NCI-H1694 treated with DMSO at 0.1 percent for 48 hours (cell line): ENCODE data around the gene SYNCRIP.
"Not testable (repeated sequence)": the region's sequence is repeated elsewhere in the genome, so short reads cannot be mapped to it uniquely, and the experiment has no call there.

Experiments
- DNase-seq: peaks from one replicate; lab custom pipeline; 2025; lab: John Stamatoyannopoulos, UW

The SYNCRIP gene

GRCh38 chr6:85642774-85643536, at the start of gene SYNCRIP:
TSS of gene SYNCRIP (minus strand) at chr6:85642886. CDS start at chr6:85641439, 1,447 bp downstream.
- DNase-seq, result peak; percentile 91

- DNase-seq, result no peak
Observed at GRCh38 chr6:85691478-85691877, 48.8 kb upstream of the SYNCRIP start.

GRCh38 chr6:85690071-85690470, 47.4 kb upstream of the SYNCRIP start:
- DNase-seq, result no peak

GRCh38 chr6:85685713-85686112, 43.0 kb upstream of the SYNCRIP start:
- DNase-seq, result no peak

GRCh38 chr6:85684809-85685171, 42.1 kb upstream of the SYNCRIP start:
- DNase-seq, result no peak

- DNase-seq, result no peak
Observed at GRCh38 chr6:85684133-85684808, 41.6 kb upstream of the SYNCRIP start.

GRCh38 chr6:85681899-85682298, 39.2 kb upstream of the SYNCRIP start:
- DNase-seq, result not testable (repeated sequence)

- DNase-seq, result no peak
Observed at GRCh38 chr6:85680388-85680787, 37.7 kb upstream of the SYNCRIP start.

- DNase-seq, result no peak
Observed at GRCh38 chr6:85679445-85680123, 36.9 kb upstream of the SYNCRIP start.

GRCh38 chr6:85678602-85679444, 36.1 kb upstream of the SYNCRIP start:
- DNase-seq, result peak; percentile 95

GRCh38 chr6:85678026-85678601, 35.4 kb upstream of the SYNCRIP start:
- no peak for DNase-seq

- DNase-seq, result no peak
Observed at GRCh38 chr6:85677234-85677956, 34.7 kb upstream of the SYNCRIP start.

GRCh38 chr6:85676086-85676729, 33.5 kb upstream of the SYNCRIP start:
- no peak for DNase-seq

GRCh38 chr6:85675030-85675819, 32.5 kb upstream of the SYNCRIP start:
- no peak for DNase-seq

- DNase-seq, result no peak
Observed at GRCh38 chr6:85674604-85675003, 31.9 kb upstream of the SYNCRIP start.

GRCh38 chr6:85673198-85674139, 30.8 kb upstream of the SYNCRIP start:
- no peak for DNase-seq

GRCh38 chr6:85672623-85673022, 29.9 kb upstream of the SYNCRIP start:
- DNase-seq, result no peak

- no peak for DNase-seq
Observed at GRCh38 chr6:85672050-85672449, 29.4 kb upstream of the SYNCRIP start.

- no peak for DNase-seq
Observed at GRCh38 chr6:85670573-85670972, 27.9 kb upstream of the SYNCRIP start.
